Raji (cell line): ENCODE data around the gene ACER3.

Source experiments
- POLR2A ChIP-seq: IDR thresholded peaks from 2 replicates; pipeline ENCODE4 v1.6.1; 2011; ENCODE audit warnings: low read depth, low read length, control low read depth; ENCODE audit not compliant: insufficient read depth

The ACER3 gene

DNA sequence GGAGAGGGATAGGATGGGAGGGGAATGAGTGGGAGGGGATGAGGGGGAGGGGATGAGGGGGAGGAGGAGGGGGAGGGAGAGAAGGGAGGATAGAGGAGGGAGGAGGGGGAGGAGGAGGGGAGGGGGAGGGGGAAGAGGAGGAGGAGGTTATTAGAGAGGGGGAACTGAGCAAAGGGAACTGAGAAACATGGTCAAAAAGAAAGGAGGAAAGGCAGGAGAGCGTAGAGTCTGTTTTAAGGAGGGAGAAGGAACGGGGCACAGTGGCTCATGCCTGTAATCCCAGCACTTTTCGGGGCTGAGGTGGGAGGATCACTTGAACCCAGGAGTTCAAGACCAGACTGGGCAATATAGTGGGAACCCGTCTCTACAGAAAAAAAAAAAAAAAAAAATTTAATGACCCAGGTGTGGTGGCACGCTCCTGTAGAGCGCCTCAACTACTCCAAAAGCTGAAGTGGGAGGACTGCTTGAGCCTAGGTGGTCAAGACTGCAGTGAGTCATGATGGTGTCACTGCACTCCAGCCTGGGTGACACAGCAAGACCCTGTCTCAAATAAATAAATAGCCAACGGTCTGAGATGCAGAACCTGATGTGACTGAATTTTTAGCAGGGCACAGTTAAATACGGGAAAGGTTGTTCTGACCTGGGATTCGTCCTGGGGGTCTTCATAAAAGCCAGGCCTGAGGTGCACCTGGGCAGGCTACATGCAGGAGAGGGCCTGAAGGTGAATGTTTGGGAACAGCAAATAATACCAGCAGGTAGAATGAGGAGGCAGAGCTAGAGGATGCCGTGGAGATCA is 177.5 kb downstream of the ACER3 start:
- TF ChIP-seq POLR2A: no peak

DNA sequence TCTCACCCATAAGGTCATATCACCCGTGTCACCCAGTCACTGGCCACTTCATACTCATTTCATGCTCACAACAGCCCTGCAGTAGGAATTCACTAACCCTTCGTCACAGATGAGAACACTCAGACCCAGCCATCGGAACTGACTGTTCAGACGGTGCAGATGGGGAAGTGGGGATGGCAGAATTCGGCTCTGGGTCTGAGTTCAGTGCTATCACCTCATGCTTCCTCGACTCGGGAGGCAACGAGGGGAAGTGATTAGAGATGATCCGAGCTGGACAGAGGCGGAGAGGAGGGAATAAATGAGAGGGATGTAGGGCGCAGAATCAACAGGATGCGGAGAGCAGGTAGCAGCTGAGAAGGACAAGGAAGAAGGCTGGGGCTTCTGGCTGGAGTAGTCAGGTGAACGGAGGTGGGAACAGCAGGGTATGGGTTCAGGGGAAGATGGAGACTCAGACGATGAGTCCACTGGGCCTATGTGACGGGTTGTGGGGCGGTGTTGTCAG is 178.2 kb downstream of the ACER3 start:
- TF ChIP-seq POLR2A: no peak

DNA sequence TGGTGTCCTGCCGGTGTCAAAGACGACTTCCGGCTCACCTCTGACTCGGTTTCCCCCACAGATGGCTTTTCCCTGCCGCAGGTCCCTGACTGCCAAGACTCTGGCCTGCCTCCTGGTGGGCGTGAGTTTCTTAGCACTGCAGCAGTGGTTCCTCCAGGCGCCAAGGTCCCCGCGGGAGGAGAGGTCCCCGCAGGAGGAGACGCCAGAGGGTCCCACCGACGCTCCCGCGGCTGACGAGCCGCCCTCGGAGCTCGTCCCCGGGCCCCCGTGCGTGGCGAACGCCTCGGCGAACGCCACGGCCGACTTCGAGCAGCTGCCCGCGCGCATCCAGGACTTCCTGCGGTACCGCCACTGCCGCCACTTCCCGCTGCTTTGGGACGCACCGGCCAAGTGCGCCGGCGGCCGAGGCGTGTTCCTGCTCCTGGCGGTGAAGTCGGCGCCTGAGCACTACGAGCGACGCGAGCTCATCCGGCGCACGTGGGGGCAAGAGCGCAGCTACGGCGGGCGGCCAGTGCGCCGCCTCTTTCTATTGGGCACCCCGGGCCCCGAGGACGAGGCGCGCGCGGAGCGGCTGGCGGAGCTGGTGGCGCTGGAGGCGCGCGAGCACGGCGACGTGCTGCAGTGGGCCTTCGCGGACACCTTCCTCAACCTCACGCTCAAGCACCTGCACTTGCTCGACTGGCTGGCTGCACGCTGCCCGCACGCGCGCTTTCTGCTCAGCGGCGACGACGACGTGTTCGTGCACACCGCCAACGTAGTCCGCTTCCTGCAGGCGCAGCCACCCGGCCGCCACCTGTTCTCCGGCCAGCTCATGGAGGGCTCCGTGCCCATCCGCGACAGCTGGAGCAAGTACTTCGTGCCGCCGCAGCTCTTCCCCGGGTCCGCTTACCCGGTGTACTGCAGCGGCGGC is 179.0 kb downstream of the ACER3 start:
- TF ChIP-seq POLR2A: no peak

DNA sequence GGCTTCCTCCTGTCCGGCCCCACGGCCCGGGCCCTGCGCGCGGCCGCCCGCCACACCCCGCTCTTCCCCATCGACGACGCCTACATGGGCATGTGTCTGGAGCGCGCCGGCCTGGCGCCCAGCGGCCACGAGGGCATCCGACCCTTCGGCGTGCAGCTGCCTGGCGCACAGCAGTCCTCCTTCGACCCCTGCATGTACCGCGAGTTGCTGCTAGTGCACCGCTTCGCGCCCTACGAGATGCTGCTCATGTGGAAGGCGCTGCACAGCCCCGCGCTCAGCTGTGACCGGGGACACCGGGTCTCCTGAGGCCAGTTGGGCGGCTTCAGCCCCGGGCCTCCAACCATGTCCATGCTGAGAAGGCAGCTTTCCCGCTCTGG is 179.7 kb downstream of the ACER3 start:
- TF ChIP-seq POLR2A: no peak

DNA sequence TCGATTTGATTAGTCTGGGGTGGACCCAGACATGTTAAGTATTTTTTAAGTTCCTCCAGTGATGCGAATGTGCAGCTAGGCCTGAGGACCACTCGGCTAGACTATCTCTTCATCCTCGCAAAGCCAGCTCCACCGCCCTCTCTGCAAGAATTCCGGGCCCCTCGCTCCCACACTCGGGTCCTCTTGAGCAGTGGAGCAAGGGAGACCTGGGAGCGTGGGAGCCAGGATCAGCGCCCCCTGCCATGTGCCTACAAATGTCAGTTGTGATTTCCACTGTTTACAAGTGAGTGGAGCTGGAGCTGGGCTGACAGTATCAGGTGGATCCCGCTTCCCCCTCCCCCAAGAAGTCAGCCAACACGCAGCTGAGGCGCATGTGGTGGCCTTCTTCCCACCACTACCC is 180.2 kb downstream of the ACER3 start:
- TF ChIP-seq POLR2A: no peak

DNA sequence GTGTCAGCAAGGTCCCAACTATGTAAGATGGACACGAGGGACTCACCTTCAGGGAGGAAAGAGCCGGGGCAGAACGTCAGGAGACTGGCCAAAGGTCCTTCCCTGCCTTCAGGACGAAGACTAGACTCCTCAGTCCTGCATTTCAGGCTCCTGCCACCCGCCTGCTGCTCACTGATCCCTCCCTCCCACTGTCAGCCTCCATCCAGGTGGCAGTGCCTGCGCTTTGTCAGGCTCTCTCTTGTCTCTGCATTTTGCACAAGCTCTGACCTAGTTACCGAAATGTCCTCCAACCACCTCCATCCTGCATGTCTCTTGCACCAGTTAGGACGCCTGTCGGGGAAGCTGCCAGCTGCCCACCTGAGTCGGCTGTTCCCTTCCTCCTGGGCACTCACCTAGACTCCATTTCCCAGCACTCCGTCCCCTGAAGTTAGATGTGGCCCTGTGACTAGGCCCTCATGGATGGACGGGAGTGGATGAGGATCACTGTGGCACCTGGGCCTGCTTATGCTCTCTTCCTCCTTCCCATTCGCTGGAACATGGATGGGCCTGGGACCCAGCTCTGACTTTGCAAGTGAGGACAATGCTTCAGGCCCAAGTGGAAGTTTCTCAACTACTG is 181.5 kb downstream of the ACER3 start:
- TF ChIP-seq POLR2A: no peak

DNA sequence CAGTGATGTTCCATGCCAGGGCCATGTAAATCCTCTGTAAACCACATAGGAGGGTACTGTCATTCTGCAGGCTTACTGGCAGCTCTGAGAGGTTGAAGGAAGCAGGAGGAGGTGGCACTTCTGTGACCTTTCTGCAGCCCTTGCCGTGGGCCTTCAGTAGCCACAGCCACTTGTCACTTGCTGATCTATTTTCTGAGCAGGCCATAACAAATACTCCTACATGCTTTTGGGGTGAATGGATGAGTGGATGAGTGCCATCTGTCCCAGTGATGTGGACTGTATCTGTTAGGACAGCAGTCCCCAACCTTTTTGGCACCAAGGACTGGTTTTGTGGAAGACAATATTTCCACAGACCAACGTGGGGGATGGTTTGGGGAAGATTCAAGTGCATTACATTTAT is 183.6 kb downstream of the ACER3 start:
- no peak for TF ChIP-seq POLR2A

DNA sequence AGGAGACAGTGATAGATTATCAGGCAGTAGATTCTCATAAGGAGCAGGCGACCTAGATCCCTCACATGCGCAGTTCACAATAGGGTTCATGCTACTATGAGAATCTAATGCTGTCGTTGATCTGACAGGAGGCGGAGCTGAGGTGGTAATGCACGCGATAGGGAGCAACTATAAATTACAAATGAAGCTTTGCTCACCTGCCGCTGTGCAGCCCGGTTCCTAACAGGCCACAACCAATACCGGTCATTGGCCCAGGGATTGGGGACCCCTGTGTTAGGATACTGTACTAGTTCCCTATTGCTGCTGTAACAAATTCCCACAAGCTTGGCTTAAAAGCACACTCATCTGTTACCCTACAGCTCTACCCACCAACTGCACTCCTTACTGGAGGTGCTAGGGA is 184.2 kb downstream of the ACER3 start:
- no peak for TF ChIP-seq POLR2A

DNA sequence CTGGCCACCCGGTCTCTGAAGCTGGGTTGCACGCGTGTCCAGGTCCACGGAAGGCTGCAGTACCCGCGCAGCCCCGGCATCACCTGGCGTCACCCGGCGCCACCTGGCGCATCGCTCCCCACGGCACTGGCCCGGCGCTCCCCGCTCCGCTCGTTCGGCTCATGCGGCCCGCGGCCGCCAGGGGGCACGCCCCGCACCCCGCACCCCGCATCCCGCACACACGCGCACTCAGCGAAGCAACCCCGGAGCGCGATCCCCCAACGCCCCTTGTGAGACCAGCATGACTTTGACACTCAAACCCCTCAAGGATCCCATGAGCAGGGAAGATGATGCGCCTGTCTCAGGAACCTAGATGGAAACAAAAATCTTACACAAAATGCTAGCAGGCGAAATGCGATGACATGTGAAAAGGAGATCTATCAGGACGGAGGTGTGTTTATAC is 185.4 kb downstream of the ACER3 start:
- TF ChIP-seq POLR2A: no peak

DNA sequence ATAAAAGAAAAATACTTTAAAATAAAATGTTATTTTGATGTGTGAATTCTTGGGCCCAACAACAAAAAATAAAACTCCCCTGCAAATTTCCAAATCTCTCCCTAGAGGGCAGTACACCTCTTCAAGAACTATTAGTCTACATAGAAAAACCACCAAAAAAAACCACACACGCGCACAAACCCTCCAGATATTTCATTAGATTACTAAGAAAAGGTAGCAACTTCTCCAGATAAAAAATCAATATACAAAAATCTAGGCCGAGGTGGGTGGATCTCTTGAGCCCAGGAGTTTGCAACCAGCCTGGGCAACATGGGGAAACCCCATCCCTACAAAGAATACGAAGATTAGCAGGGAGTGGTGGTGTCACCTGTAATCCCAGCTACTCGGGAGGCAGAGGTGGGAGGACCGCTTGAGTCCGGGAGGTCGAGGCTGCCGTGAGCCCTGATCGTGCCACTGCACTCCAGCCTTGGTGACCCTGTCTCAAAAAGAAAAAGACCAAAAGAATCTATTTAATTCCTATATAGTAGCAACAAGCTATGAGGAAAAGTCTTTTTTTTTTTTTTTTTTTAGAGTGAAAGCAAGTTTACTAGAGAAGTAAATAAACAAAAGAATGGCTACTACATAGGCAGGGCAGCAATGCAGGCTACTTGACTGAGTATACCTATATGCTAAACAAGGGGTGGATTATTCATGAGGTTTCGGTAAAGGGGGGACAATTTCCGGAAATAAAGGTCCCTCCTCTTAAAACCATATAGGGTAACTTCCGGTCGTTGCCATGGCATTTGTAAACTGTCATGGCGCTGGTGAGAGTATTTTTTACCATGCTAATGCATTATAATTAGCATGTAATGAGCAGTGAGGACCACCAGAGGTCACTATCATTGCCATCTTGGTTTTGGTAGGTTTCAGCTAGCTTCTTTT is 186.5 kb downstream of the ACER3 start:
- TF ChIP-seq POLR2A: no peak

DNA sequence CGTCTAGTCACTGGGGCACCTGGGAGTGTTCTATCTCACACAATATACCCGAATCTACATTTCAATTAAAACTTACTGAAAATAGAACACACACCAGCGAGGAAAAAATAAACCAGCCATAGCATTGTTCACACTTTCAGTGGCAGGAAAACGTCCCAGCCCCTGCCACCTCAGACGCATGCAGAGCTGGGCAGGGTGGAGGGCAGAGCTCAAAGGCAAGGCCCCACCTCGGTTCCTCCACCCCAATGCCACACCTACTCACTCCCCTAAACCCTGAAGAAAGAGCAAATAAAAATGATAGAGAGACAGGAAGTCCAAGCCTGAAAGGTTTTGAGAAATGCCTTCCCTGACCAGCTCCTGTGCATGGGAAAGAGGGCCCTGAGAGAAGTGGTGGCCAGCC is 188.3 kb downstream of the ACER3 start:
- TF ChIP-seq POLR2A: no peak

DNA sequence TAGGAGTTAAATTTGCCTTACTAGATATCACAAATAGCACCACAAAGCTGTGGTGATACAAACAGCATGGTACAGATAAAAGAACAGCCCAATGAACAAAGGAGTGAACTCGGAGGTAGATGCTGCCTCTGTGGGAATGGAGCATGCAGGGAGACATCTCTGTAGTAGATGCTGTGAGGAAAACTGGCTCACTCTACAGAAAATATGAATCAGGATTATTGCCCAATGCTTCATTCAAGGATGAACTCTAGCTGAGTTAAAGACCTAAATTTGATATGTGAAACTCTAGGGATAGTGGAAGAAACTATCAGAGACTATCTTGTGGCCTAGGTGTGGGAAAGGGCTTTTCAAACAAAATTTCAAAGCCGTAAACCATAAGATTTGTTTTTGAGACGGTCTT is 190.8 kb downstream of the ACER3 start:
- TF ChIP-seq POLR2A: no peak

DNA sequence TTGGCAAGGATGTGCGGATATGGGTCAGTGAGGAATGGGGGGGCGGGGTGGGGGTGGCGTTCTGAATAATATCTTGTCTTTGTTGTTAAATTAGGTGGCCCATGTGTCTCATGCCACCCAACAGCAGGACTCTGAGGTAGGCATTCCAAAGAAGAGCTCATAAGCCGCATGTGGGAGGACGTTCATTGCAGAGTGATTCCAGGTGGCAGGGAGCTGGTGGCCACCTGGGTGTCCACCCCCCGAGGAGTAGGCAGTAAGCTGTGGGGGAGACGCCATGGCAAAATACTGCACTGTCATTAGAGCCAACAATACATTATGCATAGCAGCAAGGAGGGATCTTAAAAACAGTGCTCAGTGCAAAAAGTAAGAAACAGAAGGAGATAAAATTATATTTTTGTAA is 191.8 kb downstream of the ACER3 start:
- no peak for TF ChIP-seq POLR2A

DNA sequence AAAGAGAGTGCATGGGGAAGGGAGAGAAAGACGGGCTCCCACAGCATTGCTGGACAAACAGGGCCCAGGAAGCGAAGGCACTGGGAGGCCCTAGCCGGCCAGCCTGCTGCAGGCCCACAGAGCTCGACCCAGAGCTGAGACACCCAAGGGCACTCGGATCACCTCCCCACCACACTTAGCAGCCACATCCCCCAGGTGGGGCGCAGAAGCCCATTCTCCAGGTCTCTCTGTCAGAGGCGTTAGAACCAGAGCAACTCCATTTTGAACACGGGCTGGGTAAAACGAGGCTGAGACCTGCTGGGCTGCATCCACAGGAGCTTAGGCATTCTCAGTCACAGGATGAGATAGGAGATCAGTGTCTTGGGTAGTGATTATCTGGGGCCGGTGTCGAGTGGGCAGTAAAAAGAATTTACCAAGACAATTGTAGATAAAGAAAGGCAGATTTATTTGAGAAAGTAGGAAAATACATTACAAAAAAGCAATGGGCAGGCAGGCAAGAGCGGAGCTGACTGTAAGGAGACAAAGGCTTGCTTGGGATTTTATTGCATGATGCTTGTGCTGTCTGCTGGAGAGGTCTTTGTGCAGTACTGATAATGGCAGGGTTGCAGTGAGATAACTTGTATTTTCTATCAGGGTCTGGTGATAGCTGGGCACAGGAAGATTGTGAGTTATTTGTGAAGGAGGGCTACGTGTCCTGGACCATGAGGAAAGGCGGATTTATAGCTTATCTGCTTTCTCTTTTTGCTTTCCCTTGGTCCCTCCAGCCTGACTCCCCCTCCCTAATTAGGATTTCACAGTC is 192.7 kb downstream of the ACER3 start:
- TF ChIP-seq POLR2A: no peak
